ENCODE data around the gene TIAM1. TPM values are rescaled to one million over a fixed set of nuclear protein-coding genes. Genes with fewer than 3 reads are reported as not detected.

The TIAM1 gene
- total RNA-seq, 1 experiment from 2014 or later = 28.7 TPM

- Mint-ChIP-seq H3K4me3 (peak overlapping the region; percentile 74), H3K9me3 (peaks cover 26% of the 10 kb centered on the region), H3K27me3 (ENCODE audit: low read depth) (no peaks in the 10 kb centered on the region), H3K27ac (peak overlapping the region; percentile 76), H3K4me1 (peaks cover 60% of the 10 kb centered on the region), H3K36me3 (peaks cover 40% of the 10 kb centered on the region)
- ChIA-PET CTCF (interaction anchor here (1.1 kb wide), 1 partner anchor 750 kb away, joined by 3 read pairs; no protein-coding TSS in a partner anchor), POLR2A (no interaction called here)
- DNase-seq (ENCODE audit: low spot score) = no peak
- ATAC-seq = peak; percentile 33
- TF ChIP-seq FOXJ3 (CRISPR knock-in tag; IDR thresholded peaks at IDR 0.05; ENCODE audit: borderline replicate concordance) = no peak
- no peak for TF ChIP-seq ATF6 (CRISPR knock-in tag; IDR thresholded peaks at IDR 0.05)
- TF ChIP-seq ZNF416 (CRISPR knock-in tag; IDR thresholded peaks at IDR 0.05) = no peak
- no peak for TF ChIP-seq HMGXB4 (CRISPR knock-in tag; IDR thresholded peaks at IDR 0.05)
- TF ChIP-seq RORB (CRISPR knock-in tag; IDR thresholded peaks at IDR 0.05) = no peak
- no peak for TF ChIP-seq CREB1 (CRISPR knock-in tag; IDR thresholded peaks at IDR 0.05)
- no peak for TF ChIP-seq ZNF396 (CRISPR knock-in tag; IDR thresholded peaks at IDR 0.05; ENCODE audit: borderline replicate concordance)
- TF ChIP-seq AFF4 (CRISPR knock-in tag; IDR thresholded peaks at IDR 0.05; ENCODE audit: borderline replicate concordance) = no peak
- TF ChIP-seq IRF1 (CRISPR knock-in tag; IDR thresholded peaks at IDR 0.05) = no peak
- no peak for TF ChIP-seq GABPB1 (CRISPR knock-in tag; IDR thresholded peaks at IDR 0.05)
- no peak for TF ChIP-seq HMGA2 (CRISPR knock-in tag; IDR thresholded peaks at IDR 0.05)
- no peak for TF ChIP-seq ERG (CRISPR knock-in tag; IDR thresholded peaks at IDR 0.05)
- TF ChIP-seq ELF4 (CRISPR knock-in tag; IDR thresholded peaks at IDR 0.05; ENCODE audit: low read depth) = no peak
Measured at GRCh38 chr21:31158789-31159581, 185.1 kb downstream of the TIAM1 start.

GRCh38 chr21:31157756-31158155, 186.3 kb downstream of the TIAM1 start:
- CTCF ChIA-PET = interaction anchor here (0.6 kb wide), 1 partner anchor 42 kb away, joined by 3 read pairs; no protein-coding TSS in a partner anchor
- peaks cover 21% of the 10 kb centered on the region for H3K9me3 Mint-ChIP-seq

More at GRCh38 chr21:31157756-31158155, 186.3 kb downstream of the TIAM1 start:
- DNase-seq (ENCODE audit: low spot score) = no peak
- Mint-ChIP-seq H3K27me3 (ENCODE audit: low read depth) (no peaks in the 10 kb centered on the region), H3K4me3 (no peak overlapping the region), H3K27ac (no peak overlapping the region), H3K36me3 (peaks cover 33% of the 10 kb centered on the region), H3K4me1 (peaks cover 72% of the 10 kb centered on the region)
- POLR2A ChIA-PET = no interaction called here
- TF ChIP-seq ETV6 (CRISPR knock-in tag; IDR thresholded peaks at IDR 0.05) = no peak
- TF ChIP-seq SMAD4 (CRISPR knock-in tag; IDR thresholded peaks at IDR 0.05) = no peak
- no peak for TF ChIP-seq NR1H2 (CRISPR knock-in tag; IDR thresholded peaks at IDR 0.05)
- TF ChIP-seq E2F1 (CRISPR knock-in tag; IDR thresholded peaks at IDR 0.05) = no peak
- no peak for ATAC-seq

Measured in WTC11 (cell line).